NCI-H2171 (cell line): ENCODE data around the gene CDK9.
"Not testable (repeated sequence)": the region's sequence is repeated elsewhere in the genome, so short reads cannot be mapped to it uniquely, and the experiment has no call there.

ENCODE experiments used
- DNase-seq: peaks from one replicate; lab custom pipeline; 2025; lab: John Stamatoyannopoulos, UW

CDK9 gene

DNA sequence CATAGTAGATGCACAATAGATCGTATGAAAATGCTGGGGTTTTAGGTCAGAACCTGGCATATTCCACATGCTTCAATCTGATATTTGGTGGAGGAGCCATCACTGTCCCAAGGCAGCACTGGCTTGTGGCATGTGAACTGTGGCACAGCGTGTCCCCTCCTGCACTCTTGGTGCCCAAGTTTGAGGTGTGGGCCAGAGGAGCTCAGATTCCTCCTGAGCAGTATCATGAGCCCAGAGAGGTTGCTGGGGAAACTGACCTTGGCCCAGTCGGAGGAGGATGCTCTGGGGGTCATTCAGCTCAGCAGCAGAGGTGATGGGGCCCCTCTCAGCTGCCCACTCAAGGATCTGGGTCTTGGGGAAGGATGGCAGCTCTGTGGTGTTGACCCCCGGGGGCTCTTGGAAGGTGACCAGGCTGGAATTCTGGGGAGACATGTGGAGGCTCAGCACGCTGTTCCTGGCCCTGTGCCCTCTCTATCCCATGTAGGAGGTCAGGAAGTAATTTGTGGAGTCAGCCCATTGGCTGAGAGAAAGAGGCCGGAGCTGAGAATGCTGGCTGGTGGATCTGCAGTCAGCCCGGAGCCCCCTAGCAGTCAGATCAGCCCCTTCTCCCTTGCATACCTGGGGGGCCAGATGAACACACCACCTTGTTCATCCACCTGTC is 40.5 kb downstream of the CDK9 start:
- no peak for DNase-seq

GRCh38 chr9:127828262-127829031 is 42.6 kb downstream of the CDK9 start:
- no peak for DNase-seq

- no peak for DNase-seq
These were observed 43.5 kb downstream of the CDK9 start for GRCh38 chr9:127829205-127829906.

DNA sequence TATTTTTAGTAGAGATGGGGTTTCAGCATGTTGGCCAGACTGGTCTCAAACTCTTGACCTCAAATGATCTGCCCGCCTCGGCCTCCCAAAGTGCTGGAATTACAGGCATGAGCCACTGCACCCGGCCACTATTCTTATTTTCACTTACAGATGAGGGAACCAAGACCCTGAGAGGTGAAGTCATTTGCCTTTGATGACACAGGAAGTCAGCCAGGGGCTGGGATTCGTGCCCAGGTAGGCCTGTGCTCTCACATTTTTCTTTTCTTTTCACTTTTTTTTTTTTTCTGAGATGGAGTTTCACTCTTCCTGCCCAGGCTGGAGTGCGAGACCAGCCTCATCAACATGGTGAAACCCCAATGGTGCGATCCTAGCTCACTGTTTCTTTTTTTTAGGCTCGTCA is 46.4 kb downstream of the CDK9 start:
- no peak for DNase-seq

GRCh38 chr9:127833555-127833954 is 47.7 kb downstream of the CDK9 start:
- no peak for DNase-seq

DNA sequence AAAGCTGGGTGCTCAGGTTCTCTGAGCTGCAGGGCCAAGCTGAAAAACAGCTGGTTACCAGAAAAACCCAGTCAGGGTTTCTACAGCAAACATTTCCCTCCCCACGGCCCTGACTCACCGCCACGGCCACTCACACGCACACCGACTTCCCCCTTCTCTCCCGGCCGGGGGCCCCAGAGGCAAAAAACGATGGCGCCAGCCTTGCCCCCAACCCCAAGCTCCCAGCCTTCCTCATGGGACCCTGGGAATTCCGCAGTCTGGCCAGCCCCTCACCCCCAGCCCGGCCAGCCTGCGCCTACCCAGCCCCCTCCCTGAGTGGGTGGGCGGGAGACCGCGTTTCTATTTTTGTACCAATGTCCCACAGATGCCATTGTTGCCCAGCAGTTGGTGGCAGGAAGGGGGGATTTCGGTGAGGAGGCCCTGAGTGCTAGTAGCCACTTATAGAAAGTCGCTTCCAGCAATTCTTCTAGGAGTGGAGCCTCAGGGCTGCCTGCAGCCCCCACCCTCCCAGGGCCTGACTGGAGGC is 50.2 kb downstream of the CDK9 start:
- no peak for DNase-seq

GRCh38 chr9:127836561-127836960 is 50.7 kb downstream of the CDK9 start:
- not testable (repeated sequence) for DNase-seq

GRCh38 chr9:127837346-127837745 is 51.5 kb downstream of the CDK9 start:
- no peak for DNase-seq

DNA sequence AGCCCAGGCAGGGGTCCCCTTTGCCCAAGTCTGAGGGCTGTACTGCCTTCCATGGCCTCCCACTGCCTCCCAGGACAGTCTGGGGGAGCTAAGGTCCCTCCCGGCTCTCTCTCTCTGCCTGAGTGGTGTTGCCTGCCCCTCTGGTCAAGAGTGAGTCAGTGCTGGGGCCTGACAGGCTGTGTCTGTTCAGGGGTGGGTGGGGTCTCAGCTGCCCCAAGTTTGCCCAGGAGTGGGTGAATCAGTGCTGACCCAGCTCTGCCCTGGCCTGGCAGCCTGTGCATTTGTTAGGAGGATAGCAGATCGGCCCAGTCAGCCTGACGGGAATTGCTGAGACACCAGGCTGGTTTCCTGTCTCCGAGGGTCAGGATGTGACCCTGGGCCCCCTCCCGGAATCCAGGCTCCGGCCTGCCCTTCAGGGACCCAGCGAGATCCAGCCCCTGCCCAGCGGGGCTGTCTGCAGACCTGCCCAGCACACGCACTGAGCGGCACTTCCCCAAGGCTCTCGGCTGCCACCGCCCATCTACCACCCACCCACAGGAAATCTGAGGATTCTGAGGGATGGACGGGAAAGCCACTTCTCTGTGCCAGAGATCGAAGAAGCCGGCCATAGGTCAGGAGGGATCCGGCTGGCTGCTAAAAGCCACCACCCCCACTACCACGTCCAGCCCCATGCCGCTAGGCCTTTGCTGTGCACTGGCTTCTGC is 52.7 kb downstream of the CDK9 start:
- DNase-seq: no peak
